Measurements from ENCODE around the gene PKD1L1.

PKD1L1 gene

DNA sequence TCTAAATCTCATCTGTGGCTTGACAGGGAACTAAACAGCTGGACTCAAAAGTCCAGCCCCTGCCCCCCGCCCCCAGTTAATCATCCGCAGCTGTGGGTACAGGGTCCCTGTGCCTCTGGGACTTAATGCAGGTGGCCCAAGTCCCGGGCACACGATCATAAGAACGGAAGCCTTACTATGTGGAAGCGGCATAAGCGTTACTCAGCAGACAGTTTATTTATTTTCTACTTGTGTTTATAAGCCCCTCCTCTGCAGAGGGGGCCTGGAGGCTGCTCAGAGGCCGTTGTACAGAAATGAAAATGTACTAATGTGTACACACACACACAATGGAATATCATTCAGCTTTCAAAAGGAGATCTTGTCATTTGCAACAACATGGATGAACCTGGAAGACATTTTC lies 208.4 kb downstream of the PKD1L1 start:
- TF ChIP-seq, protein P1, sequence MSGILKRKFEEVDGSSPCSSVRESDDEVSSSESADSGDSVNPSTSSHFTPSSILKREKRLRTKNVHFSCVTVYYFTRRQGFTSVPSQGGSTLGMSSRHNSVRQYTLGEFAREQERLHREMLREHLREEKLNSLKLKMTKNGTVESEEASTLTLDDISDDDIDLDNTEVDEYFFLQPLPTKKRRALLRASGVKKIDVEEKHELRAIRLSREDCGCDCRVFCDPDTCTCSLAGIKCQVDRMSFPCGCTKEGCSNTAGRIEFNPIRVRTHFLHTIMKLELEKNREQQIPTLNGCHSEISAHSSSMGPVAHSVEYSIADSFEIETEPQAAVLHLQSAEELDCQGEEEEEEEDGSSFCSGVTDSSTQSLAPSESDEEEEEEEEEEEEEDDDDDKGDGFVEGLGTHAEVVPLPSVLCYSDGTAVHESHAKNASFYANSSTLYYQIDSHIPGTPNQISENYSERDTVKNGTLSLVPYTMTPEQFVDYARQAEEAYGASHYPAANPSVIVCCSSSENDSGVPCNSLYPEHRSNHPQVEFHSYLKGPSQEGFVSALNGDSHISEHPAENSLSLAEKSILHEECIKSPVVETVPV (CRISPR knock-in tag; IDR thresholded peaks at IDR 0.05), result no peak
- TF ChIP-seq ISL1 (CRISPR knock-in tag; IDR thresholded peaks at IDR 0.05) (no peak), GLIS3 (CRISPR knock-in tag; IDR thresholded peaks at IDR 0.05) (no peak), OSR1 (CRISPR knock-in tag; IDR thresholded peaks at IDR 0.05) (no peak), PPARA (CRISPR knock-in tag; IDR thresholded peaks at IDR 0.05; ENCODE audit: borderline replicate concordance) (no peak), ZC3H10 (CRISPR knock-in tag; IDR thresholded peaks at IDR 0.05) (no peak), ZNF8 (CRISPR knock-in tag; IDR thresholded peaks at IDR 0.05) (no peak), ZNF70 (CRISPR knock-in tag; IDR thresholded peaks at IDR 0.05) (no peak), ZNF565 (CRISPR knock-in tag; conservative IDR thresholded peaks at IDR 0.05; ENCODE audit: low read depth) (no peak), ESRRG (CRISPR knock-in tag; IDR thresholded peaks at IDR 0.05) (no peak), TCF4 (CRISPR knock-in tag; IDR thresholded peaks at IDR 0.05; ENCODE audit: borderline replicate concordance) (no peak), SNAI2 (CRISPR knock-in tag; IDR thresholded peaks at IDR 0.05) (no peak), BACH2 (CRISPR knock-in tag; IDR thresholded peaks at IDR 0.05; ENCODE audit: borderline replicate concordance) (no peak), RARB (CRISPR knock-in tag; IDR thresholded peaks at IDR 0.05) (no peak), CSDC2 (CRISPR knock-in tag; IDR thresholded peaks at IDR 0.05) (no peak), TOX (CRISPR knock-in tag; IDR thresholded peaks at IDR 0.05; ENCODE audit: borderline replicate concordance) (no peak)
- TF ChIP-seq, protein P2, sequence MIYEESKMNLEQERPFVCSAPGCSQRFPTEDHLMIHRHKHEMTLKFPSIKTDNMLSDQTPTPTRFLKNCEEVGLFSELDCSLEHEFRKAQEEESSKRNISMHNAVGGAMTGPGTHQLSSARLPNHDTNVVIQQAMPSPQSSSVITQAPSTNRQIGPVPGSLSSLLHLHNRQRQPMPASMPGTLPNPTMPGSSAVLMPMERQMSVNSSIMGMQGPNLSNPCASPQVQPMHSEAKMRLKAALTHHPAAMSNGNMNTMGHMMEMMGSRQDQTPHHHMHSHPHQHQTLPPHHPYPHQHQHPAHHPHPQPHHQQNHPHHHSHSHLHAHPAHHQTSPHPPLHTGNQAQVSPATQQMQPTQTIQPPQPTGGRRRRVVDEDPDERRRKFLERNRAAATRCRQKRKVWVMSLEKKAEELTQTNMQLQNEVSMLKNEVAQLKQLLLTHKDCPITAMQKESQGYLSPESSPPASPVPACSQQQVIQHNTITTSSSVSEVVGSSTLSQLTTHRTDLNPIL (CRISPR knock-in tag; IDR thresholded peaks at IDR 0.05; ENCODE audit: low read depth), result no peak
- TF ChIP-seq, protein P3, sequence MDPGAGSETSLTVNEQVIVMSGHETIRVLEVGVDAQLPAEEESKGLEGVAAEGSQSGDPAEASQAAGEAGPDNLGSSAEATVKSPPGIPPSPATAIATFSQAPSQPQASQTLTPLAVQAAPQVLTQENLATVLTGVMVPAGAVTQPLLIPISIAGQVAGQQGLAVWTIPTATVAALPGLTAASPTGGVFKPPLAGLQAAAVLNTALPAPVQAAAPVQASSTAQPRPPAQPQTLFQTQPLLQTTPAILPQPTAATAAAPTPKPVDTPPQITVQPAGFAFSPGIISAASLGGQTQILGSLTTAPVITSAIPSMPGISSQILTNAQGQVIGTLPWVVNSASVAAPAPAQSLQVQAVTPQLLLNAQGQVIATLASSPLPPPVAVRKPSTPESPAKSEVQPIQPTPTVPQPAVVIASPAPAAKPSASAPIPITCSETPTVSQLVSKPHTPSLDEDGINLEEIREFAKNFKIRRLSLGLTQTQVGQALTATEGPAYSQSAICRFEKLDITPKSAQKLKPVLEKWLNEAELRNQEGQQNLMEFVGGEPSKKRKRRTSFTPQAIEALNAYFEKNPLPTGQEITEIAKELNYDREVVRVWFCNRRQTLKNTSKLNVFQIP (CRISPR knock-in tag; IDR thresholded peaks at IDR 0.05; ENCODE audit: borderline replicate concordance, low read depth), result no peak
- TF ChIP-seq, protein P4, sequence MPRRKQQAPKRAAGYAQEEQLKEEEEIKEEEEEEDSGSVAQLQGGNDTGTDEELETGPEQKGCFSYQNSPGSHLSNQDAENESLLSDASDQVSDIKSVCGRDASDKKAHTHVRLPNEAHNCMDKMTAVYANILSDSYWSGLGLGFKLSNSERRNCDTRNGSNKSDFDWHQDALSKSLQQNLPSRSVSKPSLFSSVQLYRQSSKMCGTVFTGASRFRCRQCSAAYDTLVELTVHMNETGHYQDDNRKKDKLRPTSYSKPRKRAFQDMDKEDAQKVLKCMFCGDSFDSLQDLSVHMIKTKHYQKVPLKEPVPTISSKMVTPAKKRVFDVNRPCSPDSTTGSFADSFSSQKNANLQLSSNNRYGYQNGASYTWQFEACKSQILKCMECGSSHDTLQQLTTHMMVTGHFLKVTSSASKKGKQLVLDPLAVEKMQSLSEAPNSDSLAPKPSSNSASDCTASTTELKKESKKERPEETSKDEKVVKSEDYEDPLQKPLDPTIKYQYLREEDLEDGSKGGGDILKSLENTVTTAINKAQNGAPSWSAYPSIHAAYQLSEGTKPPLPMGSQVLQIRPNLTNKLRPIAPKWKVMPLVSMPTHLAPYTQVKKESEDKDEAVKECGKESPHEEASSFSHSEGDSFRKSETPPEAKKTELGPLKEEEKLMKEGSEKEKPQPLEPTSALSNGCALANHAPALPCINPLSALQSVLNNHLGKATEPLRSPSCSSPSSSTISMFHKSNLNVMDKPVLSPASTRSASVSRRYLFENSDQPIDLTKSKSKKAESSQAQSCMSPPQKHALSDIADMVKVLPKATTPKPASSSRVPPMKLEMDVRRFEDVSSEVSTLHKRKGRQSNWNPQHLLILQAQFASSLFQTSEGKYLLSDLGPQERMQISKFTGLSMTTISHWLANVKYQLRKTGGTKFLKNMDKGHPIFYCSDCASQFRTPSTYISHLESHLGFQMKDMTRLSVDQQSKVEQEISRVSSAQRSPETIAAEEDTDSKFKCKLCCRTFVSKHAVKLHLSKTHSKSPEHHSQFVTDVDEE (CRISPR knock-in tag; IDR thresholded peaks at IDR 0.05), result no peak
- TF ChIP-seq, protein P5, sequence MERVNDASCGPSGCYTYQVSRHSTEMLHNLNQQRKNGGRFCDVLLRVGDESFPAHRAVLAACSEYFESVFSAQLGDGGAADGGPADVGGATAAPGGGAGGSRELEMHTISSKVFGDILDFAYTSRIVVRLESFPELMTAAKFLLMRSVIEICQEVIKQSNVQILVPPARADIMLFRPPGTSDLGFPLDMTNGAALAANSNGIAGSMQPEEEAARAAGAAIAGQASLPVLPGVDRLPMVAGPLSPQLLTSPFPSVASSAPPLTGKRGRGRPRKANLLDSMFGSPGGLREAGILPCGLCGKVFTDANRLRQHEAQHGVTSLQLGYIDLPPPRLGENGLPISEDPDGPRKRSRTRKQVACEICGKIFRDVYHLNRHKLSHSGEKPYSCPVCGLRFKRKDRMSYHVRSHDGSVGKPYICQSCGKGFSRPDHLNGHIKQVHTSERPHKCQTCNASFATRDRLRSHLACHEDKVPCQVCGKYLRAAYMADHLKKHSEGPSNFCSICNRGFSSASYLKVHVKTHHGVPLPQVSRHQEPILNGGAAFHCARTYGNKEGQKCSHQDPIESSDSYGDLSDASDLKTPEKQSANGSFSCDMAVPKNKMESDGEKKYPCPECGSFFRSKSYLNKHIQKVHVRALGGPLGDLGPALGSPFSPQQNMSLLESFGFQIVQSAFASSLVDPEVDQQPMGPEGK (CRISPR knock-in tag; IDR thresholded peaks at IDR 0.05; ENCODE audit: borderline replicate concordance), result no peak
- no peak for ATAC-seq

DNA sequence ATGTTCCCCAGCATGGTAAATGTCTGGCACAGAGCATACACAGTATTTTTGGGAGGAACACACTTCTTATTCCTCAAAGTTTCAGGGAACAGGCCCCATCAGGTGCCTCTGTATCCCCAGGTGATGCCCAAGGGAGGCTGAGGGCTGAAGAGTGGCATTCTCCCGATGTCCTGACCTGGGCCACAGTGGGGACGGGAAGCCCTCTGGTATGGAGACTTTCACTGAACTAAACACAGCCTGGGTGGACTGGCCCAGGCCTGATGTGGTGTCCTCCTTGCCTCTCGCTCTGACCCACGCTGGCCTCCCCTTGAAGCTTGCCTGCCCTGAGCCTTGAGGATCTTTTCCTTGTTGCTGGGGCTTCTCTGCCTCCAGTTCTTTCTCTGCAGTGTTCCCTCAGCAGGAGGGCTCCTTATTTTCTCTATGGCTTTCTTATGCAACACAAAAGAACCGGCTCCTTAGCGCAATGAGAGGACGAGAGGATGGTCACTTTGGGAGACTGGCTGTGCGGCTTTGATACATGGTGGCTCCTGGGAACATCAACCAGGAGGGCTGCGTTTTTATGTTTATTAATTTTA lies 208.9 kb downstream of the PKD1L1 start:
- TF ChIP-seq, protein P4 (CRISPR knock-in tag; IDR thresholded peaks at IDR 0.05), result no peak
- no peak for TF ChIP-seq ESRRG (CRISPR knock-in tag; IDR thresholded peaks at IDR 0.05)
- TF ChIP-seq, protein P3 (CRISPR knock-in tag; IDR thresholded peaks at IDR 0.05; ENCODE audit: borderline replicate concordance, low read depth), result no peak
- no peak for TF ChIP-seq CSDC2 (CRISPR knock-in tag; IDR thresholded peaks at IDR 0.05)

More for the DNA sequence above, 208.9 kb downstream of the PKD1L1 start:
- no peak for ATAC-seq
